Neural cell (in vitro differentiated cells): ENCODE data around the gene C19orf67.

ENCODE experiments used
- EP300 ChIP-seq: fragments of 450-650 bp; conservative IDR thresholded peaks from 2 replicates; pipeline ENCODE4 v1.6.1; 2014; ENCODE audit warnings: antibody characterized with exemption, mild to moderate bottlenecking, moderate library complexity; ENCODE audit not compliant: poor library complexity, severe bottlenecking
- EZH2 ChIP-seq: fragments of 200-600, 300-800 bp; shearing (Covaris generic), sonication (generic); IDR thresholded peaks from 2 replicates; pipeline ENCODE4 v1.6.1; 2014; ENCODE audit warnings: antibody characterized with exemption, low read length, borderline replicate concordance, mild to moderate bottlenecking; ENCODE audit not compliant: insufficient read depth, poor library complexity, severe bottlenecking
- MXI1 ChIP-seq: fragments of 450-650 bp; conservative IDR thresholded peaks from 2 replicates; pipeline ENCODE4 v1.6.1; 2014; ENCODE audit warnings: antibody characterized with exemption, mild to moderate bottlenecking; ENCODE audit not compliant: poor library complexity, severe bottlenecking
- POLR2AphosphoS5 ChIP-seq: IDR thresholded peaks from 2 replicates; pipeline ENCODE4 v1.6.1; 2012
- RAD21 ChIP-seq: fragments of 450-650 bp; conservative IDR thresholded peaks from 2 replicates; pipeline ENCODE4 v1.6.1; 2014; ENCODE audit warnings: antibody characterized with exemption, mild to moderate bottlenecking, moderate library complexity
- SMC3 ChIP-seq: fragments of 450-650 bp; conservative IDR thresholded peaks from 2 replicates; pipeline ENCODE4 v1.6.1; 2014; ENCODE audit warnings: antibody characterized with exemption, mild to moderate bottlenecking, moderate library complexity; ENCODE audit not compliant: poor library complexity
- TAF1 ChIP-seq: IDR thresholded peaks from 2 replicates; pipeline ENCODE4 v1.6.1; 2012; ENCODE audit warnings: low read depth
- TF ChIP-seq, protein P1 (sequence below): fragments of 450-650 bp; IDR thresholded peaks from 2 replicates; pipeline ENCODE4 v1.5.1; 2014; ENCODE audit warnings: antibody characterized with exemption, mild to moderate bottlenecking, moderate library complexity; ENCODE audit not compliant: poor library complexity, severe bottlenecking
- TF ChIP-seq, protein P2 (sequence below): IDR thresholded peaks from 2 replicates; pipeline ENCODE4 v1.6.1; 2012; ENCODE audit warnings: borderline replicate concordance

DNA sequence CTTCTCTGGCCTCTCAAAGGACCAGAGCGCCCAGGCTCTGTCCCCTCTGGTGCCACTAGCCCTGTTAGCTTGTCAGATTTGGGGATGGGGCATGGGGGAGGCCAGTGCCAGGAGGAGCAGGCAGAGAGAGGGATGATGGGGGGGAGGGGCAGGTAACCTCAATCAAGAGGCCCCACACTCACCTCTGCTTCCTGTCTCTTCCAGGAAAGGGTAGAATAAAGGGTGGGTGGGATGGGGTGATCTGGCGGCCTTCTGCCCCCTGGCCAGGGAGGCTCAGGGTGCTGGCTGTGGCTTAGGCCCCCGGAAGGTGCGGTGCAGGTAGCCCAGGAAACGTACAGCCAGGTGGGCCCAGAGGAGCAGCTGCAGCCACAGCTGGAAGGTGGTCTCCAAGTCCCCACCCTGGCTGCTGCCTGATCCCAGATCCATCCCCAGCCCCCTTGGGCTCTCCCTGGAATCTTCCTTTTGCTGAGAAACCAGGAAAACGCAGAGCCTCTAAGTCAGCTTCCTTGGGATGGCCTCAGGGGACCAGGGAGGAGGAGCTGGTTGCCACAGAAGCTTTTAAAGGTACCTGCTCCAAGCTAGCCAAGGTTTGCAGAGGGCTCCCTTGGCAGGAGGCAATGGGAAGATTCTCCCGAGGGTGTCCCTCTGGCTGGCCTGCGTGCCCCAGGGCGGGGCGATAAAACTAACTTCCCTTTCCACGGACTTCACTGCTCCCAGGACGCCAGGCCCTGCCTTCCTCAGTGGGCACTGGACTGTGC is 26.6 kb upstream of the C19orf67 start:
- TF ChIP-seq, protein P1, sequence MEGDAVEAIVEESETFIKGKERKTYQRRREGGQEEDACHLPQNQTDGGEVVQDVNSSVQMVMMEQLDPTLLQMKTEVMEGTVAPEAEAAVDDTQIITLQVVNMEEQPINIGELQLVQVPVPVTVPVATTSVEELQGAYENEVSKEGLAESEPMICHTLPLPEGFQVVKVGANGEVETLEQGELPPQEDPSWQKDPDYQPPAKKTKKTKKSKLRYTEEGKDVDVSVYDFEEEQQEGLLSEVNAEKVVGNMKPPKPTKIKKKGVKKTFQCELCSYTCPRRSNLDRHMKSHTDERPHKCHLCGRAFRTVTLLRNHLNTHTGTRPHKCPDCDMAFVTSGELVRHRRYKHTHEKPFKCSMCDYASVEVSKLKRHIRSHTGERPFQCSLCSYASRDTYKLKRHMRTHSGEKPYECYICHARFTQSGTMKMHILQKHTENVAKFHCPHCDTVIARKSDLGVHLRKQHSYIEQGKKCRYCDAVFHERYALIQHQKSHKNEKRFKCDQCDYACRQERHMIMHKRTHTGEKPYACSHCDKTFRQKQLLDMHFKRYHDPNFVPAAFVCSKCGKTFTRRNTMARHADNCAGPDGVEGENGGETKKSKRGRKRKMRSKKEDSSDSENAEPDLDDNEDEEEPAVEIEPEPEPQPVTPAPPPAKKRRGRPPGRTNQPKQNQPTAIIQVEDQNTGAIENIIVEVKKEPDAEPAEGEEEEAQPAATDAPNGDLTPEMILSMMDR, result no peak
- no peak for TF ChIP-seq EZH2
- TF ChIP-seq POLR2AphosphoS5, result no peak
- no peak for TF ChIP-seq EP300
- TF ChIP-seq, protein P2, sequence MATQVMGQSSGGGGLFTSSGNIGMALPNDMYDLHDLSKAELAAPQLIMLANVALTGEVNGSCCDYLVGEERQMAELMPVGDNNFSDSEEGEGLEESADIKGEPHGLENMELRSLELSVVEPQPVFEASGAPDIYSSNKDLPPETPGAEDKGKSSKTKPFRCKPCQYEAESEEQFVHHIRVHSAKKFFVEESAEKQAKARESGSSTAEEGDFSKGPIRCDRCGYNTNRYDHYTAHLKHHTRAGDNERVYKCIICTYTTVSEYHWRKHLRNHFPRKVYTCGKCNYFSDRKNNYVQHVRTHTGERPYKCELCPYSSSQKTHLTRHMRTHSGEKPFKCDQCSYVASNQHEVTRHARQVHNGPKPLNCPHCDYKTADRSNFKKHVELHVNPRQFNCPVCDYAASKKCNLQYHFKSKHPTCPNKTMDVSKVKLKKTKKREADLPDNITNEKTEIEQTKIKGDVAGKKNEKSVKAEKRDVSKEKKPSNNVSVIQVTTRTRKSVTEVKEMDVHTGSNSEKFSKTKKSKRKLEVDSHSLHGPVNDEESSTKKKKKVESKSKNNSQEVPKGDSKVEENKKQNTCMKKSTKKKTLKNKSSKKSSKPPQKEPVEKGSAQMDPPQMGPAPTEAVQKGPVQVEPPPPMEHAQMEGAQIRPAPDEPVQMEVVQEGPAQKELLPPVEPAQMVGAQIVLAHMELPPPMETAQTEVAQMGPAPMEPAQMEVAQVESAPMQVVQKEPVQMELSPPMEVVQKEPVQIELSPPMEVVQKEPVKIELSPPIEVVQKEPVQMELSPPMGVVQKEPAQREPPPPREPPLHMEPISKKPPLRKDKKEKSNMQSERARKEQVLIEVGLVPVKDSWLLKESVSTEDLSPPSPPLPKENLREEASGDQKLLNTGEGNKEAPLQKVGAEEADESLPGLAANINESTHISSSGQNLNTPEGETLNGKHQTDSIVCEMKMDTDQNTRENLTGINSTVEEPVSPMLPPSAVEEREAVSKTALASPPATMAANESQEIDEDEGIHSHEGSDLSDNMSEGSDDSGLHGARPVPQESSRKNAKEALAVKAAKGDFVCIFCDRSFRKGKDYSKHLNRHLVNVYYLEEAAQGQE, result no peak
- no peak for TF ChIP-seq MXI1
- TF ChIP-seq TAF1, result no peak
- TF ChIP-seq RAD21, result no peak
- no peak for TF ChIP-seq SMC3
